ENCODE data around the gene AMDHD1. TPM values are rescaled to one million over a fixed set of nuclear protein-coding genes. Genes with fewer than 3 reads are reported as not detected.

Gene AMDHD1
- total RNA-seq, 1 donor from 2014 or later: 0.35 TPM

DNA sequence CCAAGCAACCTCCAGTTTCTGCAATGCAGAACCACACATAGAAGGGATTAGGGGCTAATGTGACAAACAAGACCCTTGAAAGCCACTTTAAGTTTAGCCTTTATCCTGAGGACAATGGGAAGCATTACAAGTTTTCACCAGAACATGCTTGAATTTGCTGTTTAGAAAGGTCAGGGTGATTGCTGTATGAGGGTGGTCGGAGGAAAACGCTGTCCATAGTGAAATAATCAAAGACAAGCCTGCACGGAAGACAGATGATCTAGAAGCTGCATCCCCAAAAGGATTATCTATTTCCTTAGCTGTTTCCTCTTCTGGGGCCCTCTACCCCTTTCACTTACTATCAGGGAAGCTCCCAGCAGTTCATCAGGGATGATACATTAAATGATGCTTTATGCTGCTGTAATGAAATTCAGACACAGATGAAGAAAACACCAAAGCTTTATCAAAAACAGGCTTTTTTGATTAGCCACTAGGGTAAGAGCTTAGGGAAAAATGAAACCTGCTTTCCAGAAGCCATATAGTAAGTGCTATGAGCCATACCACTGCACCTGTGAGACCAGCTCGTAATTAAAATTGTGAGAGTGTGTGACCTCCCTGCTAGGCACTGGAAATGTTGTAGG lies 46.5 kb downstream of the AMDHD1 start:
- DNase-seq (no peak), ATAC-seq (no peak)
- intact Hi-C loops (cut with micrococcal nuclease): loop anchor here (10.0 kb wide), 1 partner anchor 165 kb away; no protein-coding TSS in a partner anchor

GRCh38 chr12:95990136-95990535 lies 47.0 kb downstream of the AMDHD1 start:
- intact Hi-C loops (cut with micrococcal nuclease): loop anchor here (10.0 kb wide), 1 partner anchor 165 kb away; no protein-coding TSS in a partner anchor
- DNase-seq (no peak), ATAC-seq (no peak)

- DNase-seq: no peak
- intact Hi-C loops (cut with micrococcal nuclease): loop anchor here (10.0 kb wide), 1 partner anchor 169 kb away; no protein-coding TSS in a partner anchor
- ATAC-seq: no peak
These were observed 50.8 kb downstream of the AMDHD1 start for GRCh38 chr12:95993907-95994306.

GRCh38 chr12:95994476-95994875 lies 51.3 kb downstream of the AMDHD1 start:
- DNase-seq (no peak), ATAC-seq (no peak)
- intact Hi-C loops (cut with micrococcal nuclease): loop anchor here (10.0 kb wide), 1 partner anchor 170 kb away; no protein-coding TSS in a partner anchor

GRCh38 chr12:95995238-95996031 lies 52.3 kb downstream of the AMDHD1 start:
- DNase-seq: no peak
- no peak for ATAC-seq
- intact Hi-C loops (cut with micrococcal nuclease): loop anchor here (10.0 kb wide), 1 partner anchor 171 kb away; no protein-coding TSS in a partner anchor

DNA sequence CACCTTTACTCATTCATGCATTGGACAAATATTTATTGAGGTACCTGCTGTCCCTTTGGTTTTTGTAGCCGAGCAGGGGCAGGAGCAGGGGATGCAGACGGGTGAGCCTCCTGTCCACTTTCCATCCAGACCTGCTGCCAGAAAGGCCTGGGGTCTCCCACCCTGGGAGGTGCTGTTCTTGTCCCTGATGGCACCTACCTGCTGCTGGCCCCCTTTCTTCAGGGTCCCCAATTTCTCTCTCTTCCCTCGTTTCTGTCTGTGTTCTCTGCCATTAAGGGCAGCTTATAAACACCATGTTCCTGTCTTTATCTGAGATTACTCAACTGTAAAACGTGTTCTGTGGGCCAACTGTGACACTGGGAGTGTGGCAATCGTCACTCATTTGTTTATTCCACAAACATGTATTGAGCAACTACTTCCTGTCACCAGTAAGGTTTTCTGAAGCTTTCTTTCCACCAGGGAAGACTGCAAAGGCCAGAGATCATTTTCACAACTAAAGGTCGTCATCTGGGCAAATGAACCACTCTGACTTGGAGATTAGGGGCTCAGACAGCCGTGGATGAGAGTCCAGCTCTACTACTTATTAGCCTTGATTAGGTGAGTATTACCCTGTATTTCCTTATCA lies 53.0 kb downstream of the AMDHD1 start, which contains the start of gene HAL:
TSS of gene HAL (minus strand) at position 311 of the 625 bp plus-strand sequence. CDS start 434 bp downstream, outside the sequence.
- ATAC-seq: peak; percentile 58
- DNase-seq: peak; percentile 32
- intact Hi-C loops (cut with micrococcal nuclease): loop anchor here (10.0 kb wide), 1 partner anchor 171 kb away; no protein-coding TSS in a partner anchor

DNA sequence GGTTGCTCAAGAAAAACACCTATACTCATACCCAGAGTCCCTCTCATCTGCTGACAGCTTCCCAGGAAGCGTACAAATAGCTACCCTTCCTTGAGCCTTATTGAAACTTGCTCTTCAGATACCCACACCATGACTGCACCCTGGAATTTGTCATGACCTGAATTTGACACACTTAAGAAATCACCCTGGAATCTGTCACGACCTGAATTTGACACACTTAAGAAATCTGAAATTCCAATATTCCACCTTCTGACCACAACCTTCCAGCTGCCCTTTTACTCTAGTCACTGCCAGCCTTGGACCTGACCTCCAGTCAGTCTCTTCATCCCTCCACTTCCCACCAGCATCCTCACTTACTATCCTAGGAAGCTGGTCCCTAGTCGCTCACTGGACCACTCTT lies 54.1 kb downstream of the AMDHD1 start:
- ATAC-seq: no peak
- DNase-seq: no peak
- intact Hi-C loops (cut with micrococcal nuclease): loop anchor here (10.0 kb wide), 1 partner anchor 172 kb away; no protein-coding TSS in a partner anchor

DNA sequence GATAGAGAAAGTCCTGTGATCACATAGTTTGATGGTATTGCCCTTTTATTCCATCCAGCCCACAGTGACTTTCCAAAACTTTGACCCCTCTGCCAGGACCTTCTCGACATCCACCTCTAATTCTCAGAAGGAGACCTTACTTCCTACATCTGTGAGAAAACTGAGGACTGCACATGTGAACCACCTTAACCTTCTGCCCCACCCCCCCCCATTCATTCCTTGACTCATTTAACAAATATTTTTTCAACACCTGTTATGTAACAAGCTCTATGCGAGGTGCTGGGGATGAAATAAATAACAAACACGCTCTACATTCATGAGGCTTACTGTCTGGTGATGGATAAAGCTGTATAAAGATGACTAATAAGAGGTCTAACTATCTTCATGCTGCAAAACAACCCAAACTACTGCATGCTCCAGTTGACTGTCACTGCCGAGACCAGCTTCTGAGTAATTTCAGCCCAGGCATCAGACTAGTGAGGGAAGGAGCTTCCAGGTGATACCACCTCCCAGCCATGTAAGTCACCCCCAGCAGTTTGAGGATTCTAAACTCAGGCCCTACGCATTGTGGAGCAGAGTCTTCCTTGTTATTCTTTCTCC lies 54.9 kb downstream of the AMDHD1 start:
- ATAC-seq: no peak
- intact Hi-C loops (cut with micrococcal nuclease): loop anchor here (10.0 kb wide), 1 partner anchor 173 kb away; no protein-coding TSS in a partner anchor
- no peak for DNase-seq

DNA sequence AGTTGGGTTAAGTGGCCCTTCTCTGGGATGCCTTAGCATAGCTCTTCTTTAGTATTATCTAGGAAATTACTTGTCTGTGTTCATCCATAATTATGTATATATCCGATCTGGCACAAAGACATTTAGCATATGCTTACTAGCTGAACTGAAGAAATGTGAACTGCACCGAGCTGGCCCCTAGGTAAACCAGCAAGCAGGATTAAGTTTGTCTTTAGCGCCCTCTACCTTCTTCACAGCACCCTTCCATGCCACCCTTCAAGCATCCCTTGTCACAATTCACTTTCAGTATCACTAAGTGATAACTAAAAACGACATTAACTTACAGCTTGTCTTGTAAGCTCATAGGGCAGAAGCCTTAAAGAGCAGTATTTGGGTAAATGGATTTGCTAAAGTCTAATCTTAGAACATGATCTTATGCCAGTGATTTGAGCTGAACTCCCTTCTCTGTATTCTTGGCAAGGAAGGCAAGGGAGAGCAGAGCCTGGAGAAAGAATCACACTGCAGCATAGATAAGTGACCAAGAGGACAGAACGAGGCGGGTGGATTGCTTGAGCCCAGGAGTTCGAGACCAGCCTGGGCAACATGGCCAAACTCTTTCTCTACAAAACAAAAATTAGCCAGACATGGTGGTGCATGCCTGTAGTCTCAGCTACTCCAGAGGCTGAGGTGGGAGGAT lies 55.6 kb downstream of the AMDHD1 start:
- intact Hi-C loops (cut with micrococcal nuclease): loop anchor here (10.0 kb wide), 1 partner anchor 174 kb away; no protein-coding TSS in a partner anchor
- ATAC-seq: peak; percentile 91
- DNase-seq: no peak

DNA sequence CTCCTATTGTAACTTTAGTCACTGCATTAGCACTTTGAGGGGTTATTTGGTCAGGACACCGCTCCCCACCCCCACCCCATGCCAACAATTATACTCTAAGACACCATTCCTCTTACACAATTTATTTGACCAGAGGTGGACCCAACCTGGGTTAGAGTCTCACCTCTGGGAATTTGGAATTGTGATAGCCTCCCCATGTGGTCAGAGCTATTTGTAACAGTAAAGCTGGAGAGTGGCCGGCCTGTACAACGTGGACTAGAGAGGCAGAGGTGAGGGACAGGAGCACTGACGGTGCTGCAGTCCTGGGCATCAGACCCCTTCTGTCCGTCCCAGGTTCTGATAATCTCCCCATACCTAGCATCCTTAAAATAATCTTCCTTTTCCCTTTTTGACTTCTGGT lies 56.4 kb downstream of the AMDHD1 start:
- intact Hi-C loops (cut with micrococcal nuclease): loop anchor here (10.0 kb wide), 1 partner anchor 175 kb away; no protein-coding TSS in a partner anchor
- ATAC-seq (no peak), DNase-seq (no peak)

- intact Hi-C loops (cut with micrococcal nuclease): no loop called here
- ATAC-seq: no peak
- DNase-seq: no peak
These were observed 57.7 kb downstream of the AMDHD1 start for GRCh38 chr12:96000858-96001257.

DNA sequence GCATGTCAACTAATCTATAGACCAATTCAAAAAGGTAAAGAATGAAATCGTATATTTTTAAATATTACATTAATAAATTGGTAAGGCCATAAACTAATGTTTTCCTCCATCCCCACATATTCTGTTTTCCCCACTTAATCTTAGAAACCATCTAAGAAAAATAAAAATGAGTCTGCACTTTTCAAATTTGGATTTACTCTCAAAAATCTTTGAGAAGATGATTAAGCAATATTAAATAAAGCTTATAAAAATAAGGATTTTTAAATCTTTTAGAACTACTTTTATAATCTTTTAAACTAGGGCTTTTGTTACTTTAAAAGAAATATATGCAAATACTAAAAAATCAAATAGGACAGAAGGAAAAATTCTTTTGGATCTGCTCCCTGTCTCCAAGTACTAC lies 63.6 kb downstream of the AMDHD1 start:
- intact Hi-C loops (cut with micrococcal nuclease): no loop called here
- DNase-seq (no peak), ATAC-seq (no peak)

GRCh38 chr12:96007729-96008128 lies 64.6 kb downstream of the AMDHD1 start:
- DNase-seq (no peak), ATAC-seq (no peak)
- intact Hi-C loops (cut with micrococcal nuclease): no loop called here

- ATAC-seq: peak; percentile 49
- intact Hi-C loops (cut with micrococcal nuclease): no loop called here
- no peak for DNase-seq
These were observed 71.9 kb downstream of the AMDHD1 start for GRCh38 chr12:96014943-96015599.

GRCh38 chr12:96015672-96016071 lies 72.5 kb downstream of the AMDHD1 start:
- intact Hi-C loops (cut with micrococcal nuclease): no loop called here
- DNase-seq: no peak

More at GRCh38 chr12:96015672-96016071, 72.5 kb downstream of the AMDHD1 start:
- ATAC-seq: peak; percentile 72
